Measurements from ENCODE around the gene ZNF530.

- no peak for TF ChIP-seq ZNF274 (IDR thresholded peaks at IDR 0.05; ENCODE audit: low read depth, low read length)
- no peak for TF ChIP-seq YY1 (IDR thresholded peaks at IDR 0.05; ENCODE audit: insufficient read depth, insufficient read length)
- no peak for TF ChIP-seq SUZ12 (IDR thresholded peaks at IDR 0.05; ENCODE audit: extremely low read depth, insufficient read depth, insufficient read length)
Measured at GRCh38 chr19:57570707-57571106, 29.0 kb upstream of the ZNF530 start.

All from NT2/D1 (cell line).